ENCODE measurements around the gene DHX32.

GRCh38 chr10:125822878-125823662 is 58.0 kb downstream of the DHX32 start, which contains the start of the genes BCCIP and UROS:
- peak; percentile 73 for TF ChIP-seq POLR2AphosphoS5 (IDR thresholded peaks at IDR 0.05)
- TF ChIP-seq POLR2A (IDR thresholded peaks at IDR 0.05), result peak; percentile 42 to 58
- peak in 1 of 4 experiments; percentile 45 for TF ChIP-seq CTCF (IDR thresholded peaks at IDR 0.05)

All from gastroesophageal sphincter (tissue), 3 donors.